ENCODE measurements around the gene KDM1A.

GRCh38 chr1:22972760-22973159, 46.5 kb upstream of the KDM1A start, which contains the start of gene LACTBL1:
- TF ChIP-seq POLR2AphosphoS5 (IDR thresholded peaks at IDR 0.05; ENCODE audit: low read depth): no peak
- TF ChIP-seq REST (IDR thresholded peaks at IDR 0.05; ENCODE audit: insufficient replicate concordance, low read depth): no peak
- TF ChIP-seq CTCF (IDR thresholded peaks at IDR 0.05; ENCODE audit: insufficient read depth, low read length): no peak
- TF ChIP-seq GABPA (IDR thresholded peaks at IDR 0.05; ENCODE audit: low read depth): no peak
- TF ChIP-seq SPI1 (IDR thresholded peaks at IDR 0.05; ENCODE audit: borderline replicate concordance, low read depth): no peak
